ENCODE data around the gene ZNF678.
"Not testable (repeated sequence)": the region's sequence is repeated elsewhere in the genome, so short reads cannot be mapped to it uniquely, and the experiment has no call there.

The ZNF678 gene

DNA sequence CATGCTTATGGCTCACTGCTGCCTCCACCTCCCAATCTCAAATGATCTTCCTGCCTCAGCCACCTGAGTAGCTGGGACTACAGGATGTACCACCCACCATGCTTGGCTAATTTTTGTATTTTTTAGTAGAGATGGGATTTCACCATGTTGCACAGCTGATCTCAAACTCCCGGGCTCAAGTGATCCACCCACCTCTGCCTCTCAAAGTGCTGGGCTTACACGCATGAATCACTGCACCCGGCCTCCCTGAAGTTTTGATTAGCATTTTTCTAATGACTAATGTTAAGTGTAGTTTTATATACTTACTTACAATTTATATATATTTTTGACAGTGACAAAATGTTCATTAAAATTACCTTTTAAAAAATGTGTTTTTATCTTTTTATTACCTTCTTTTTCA is 41.1 kb downstream of the ZNF678 start:
- no peak for DNase-seq (ENCODE audit: low spot score)

DNA sequence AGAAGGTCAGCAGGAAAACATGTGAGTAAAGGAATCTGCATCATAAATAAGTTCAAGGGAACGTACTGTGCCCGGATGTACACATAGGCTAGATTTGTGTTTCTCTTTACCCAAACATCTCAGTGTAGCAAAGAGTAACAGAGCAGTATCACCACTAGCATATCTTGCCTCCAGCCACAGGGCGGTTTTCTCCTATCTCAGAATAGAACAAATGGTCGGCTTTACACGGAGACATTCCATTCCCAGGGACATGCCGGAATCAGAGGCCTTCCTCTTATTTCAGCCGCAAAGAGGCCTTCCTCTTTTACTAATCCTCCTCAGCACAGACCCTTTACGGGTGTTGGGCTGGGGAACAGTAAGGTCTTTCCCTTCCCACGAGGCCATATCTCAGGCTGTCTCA is 42.9 kb downstream of the ZNF678 start:
- not testable (repeated sequence) for DNase-seq (ENCODE audit: low spot score)

DNA sequence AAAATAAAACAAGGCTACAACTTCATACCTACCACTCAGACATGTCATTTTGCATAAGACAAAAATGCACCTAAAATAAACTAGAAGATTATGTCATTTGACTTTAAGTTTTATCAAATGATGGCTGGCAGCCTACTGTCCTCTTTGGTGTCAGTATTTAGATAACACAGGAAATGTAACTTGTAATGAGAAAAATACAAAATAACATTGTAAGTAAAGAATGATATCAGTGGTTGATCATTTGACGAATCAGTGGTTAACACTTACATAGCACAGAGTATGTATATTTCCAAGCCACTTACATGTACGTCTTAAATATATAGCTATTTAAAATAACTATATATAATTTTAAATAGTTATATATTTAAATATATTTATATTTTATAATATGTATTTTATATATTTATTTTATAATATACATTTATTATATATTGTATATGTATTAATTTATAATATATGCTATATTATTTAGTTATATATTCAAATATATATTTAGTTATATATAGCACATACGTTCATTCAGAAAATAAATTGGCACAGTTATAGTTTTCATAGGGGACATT is 44.1 kb downstream of the ZNF678 start:
- DNase-seq (ENCODE audit: low spot score): no peak

DNA sequence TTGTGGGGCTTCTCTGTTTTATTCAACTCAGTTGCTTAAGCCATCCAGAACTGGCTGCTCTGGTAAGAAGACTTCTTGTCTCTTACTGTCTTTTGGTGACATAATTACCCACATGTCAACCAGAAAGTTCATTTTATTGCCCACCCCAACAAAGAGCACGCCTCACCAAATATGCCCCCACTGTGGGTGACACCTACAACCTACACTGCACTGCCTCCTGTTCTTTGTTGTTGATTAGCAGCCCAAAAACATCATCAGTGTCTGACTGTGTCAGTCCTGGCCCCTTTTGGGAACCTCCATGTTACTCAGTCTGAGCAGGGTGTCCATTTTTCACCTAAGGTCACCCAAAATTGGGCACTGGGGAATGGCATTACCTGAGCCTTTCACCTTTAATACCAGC is 49.3 kb downstream of the ZNF678 start:
- DNase-seq (ENCODE audit: low spot score): no peak

DNA sequence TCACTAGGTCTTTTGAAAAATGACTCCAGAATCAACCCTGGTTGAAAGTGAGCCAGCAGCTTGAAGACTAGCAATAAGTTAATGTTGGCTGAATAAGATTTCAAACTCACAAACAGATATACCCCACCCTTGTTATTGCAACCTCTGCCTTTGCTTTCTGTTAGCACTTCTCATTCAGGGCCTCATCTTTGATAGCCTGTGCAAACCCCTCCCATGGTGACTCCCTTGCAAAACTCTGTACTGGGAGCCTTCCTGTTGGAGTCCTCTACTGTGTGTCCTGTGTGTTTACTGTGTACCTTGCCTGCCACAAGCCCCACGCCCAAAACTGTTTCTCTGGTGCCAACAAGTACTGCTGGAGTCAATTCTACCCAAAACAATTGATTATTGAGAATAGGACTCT is 50.2 kb downstream of the ZNF678 start:
- DNase-seq (ENCODE audit: low spot score): no peak

DNA sequence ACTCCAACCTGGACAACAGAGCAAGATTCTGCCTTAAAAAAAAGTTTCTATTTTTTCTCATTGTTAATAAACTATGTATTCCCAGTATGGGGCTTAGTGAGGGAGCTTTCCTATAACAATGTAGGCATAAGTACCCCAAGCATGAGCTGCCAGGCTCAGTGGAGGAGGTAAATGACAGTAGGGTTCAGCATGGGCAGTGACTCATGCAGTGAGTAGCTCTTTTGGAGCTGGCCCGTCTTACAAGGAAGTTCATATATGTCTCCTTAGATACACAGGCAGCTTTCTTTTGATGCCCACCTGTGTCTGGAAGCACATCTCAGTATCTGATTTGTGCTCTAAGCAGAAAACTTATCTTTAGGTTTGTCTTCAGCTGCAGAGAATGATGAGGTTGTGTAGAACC is 57.9 kb downstream of the ZNF678 start:
- no peak for DNase-seq (ENCODE audit: low spot score)

DNA sequence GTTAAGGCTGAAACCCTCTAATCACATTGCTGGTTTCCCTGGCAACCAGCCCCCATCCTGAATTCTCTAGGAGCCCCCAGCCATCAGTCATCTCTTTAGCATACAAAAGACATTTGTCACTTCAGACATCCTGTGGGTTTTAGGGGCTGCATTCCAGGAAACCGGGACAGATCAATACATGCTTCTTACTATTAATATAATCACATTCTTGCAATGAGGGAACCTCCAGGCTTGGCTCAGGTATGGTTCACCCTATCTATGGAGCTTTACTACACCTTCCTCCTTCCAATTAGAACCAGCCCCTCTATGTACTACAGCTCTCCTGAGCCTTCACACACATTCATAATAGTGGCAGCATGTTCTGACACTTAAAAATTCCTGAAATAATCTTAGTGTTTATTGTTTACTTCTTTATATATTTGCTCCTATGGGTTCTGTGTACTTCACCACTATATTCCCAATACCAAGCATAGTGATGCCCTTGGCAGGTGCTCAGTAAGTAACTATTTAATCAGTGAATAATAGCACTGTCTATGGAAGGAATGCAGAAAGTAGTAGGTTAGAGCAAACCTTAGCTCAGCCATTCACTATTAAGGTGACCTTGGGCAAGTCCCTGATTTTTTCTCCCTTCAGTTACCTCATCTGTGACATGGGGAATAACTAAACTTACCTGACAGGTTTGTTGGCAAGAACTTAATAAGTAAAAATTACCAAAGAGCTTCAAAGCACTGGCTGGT is 59.6 kb downstream of the ZNF678 start:
- no peak for DNase-seq (ENCODE audit: low spot score)

DNA sequence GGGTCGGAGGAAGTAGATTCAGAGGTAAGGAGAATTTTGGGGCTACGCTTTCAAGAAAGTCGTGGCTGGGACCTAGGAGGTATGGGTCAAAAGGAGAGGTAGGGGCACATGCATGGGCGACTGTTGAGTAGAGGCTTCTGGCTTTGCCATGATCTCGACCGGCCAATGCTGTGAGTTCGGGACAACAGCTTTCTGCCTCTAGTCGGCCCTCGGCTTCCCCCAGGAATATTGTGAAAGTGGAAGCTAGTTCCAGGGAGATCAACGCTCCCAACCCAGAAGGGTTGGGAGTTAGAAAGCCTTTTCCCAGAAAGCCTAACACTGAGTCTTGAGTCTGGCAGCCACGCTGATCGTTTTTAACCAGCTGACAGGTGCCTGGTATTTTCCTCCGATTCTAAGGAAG is 69.0 kb downstream of the ZNF678 start:
- DNase-seq (ENCODE audit: low spot score): no peak

DNA sequence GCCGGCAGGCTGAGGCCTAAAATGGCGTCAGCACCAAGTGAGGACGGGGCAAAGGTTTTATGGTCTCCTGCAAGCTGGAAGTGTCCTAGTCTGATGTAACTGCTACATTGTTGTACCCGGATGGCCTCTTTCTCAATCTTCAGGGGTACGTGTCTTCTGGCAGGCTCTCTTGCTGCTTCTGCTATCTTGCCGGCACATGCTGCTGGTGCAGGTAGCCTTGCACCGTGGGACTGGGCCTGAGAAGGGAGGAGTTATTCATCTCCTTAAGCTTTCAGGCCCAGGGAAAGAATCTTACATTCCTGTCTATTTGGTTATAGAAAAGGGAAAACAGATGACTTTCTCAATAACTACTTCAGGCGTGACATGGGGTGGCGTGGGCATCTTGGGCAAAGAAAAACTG is 72.2 kb downstream of the ZNF678 start:
- DNase-seq (ENCODE audit: low spot score): no peak

DNA sequence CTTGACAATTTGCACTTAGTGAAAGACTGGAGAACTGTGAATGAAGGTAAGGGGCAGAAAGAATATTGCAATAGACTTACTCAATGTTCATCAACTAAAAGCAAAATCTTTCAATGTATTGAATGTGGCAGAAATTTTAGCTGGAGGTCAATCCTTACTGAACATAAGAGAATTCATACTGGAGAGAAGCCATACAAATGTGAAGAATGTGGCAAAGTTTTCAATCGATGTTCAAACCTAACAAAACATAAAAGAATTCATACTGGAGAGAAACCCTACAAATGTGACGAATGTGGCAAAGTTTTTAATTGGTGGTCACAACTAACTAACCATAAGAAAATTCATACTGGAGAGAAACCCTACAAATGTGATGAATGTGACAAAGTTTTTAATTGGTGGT is 91.1 kb downstream of the ZNF678 start:
- DNase-seq (ENCODE audit: low spot score): no peak

DNA sequence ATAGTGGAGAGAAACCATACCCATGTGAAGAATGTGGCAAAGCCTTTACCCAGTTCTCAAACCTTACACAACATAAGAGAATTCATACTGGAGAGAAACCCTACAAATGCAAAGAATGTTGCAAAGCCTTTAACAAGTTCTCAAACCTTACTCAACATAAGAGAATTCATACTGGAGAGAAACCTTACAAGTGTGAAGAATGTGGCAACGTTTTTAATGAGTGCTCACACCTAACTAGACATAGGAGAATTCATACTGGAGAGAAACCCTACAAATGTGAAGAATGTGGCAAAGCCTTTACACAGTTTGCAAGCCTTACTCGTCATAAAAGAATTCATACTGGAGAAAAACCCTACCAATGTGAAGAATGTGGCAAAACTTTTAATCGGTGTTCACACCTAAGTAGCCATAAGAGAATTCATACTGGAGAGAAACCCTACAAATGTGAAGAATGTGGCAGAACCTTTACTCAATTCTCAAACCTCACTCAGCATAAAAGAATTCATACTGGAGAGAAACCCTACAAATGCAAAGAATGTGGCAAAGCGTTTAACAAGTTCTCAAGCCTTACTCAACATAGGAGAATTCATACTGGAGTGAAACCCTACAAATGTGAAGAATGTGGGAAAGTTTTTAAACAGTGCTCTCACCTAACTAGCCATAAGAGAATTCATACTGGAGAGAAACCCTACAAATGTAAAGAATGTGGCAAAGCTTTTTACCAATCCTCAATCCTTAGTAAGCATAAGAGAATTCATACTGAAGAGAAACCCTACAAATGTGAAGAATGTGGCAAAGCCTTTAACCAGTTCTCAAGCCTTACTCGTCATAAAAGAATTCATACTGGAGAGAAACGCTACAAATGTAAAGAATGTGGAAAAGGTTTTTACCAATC is 91.7 kb downstream of the ZNF678 start:
- DNase-seq (ENCODE audit: low spot score): no peak

DNA sequence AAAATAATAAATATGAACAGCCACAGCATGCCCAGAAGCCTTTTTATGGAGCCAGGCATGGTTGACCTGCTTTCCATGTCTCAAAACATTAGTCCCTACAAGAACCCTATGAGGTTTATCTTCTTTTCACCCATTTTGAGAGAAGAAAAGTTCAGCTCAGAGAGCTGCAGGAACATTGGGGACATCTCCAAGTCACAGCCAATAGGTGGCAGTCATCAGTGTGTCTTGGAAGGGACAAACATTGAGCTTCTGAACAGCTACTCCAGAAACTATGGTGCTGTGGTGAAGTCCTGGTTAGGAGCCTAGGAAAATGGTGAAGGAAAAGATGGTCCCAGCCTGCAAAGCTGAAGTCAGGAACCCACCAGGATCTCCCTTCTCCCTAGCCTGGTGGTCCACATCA is 98.1 kb downstream of the ZNF678 start:
- no peak for DNase-seq (ENCODE audit: low spot score)

DNA sequence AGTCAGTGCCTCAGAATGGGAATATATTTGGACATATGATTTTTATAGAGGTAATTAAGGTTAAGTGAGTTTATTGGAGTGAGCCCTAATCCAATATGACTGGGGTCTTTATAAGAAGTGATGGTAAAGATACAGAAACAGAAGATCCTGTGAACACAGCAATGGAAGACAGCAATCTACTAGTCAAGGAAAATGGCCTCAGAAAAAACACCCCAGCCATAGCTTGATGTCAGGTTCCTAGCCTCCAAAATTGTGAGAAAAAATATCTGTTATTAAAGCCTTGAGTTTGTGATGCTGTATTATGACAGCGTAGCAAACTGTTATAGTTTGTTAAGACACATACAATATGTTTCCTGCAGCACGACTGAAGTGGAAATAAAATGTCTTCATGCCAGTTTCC is 99.6 kb downstream of the ZNF678 start:
- no peak for DNase-seq (ENCODE audit: low spot score)

DNA sequence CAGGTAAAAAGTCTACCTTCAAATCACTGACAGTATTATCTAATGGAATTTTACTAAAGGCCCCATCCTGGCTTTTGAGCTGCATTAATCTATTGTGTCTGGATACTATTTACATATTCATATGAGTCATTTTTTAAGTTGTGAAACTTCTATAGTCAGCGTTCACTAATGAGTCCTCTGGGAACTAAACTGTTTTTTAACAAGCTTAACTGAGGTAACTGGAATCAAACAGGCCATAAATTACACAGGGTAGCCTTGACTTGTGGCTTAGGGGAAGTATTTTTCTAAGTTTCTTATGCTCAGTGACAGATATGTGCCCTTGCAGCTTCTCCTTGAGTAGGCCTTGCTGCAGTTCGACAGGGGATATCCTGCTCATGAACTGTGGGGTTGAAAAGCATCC is 102.9 kb downstream of the ZNF678 start:
- DNase-seq (ENCODE audit: low spot score): no peak

DNA sequence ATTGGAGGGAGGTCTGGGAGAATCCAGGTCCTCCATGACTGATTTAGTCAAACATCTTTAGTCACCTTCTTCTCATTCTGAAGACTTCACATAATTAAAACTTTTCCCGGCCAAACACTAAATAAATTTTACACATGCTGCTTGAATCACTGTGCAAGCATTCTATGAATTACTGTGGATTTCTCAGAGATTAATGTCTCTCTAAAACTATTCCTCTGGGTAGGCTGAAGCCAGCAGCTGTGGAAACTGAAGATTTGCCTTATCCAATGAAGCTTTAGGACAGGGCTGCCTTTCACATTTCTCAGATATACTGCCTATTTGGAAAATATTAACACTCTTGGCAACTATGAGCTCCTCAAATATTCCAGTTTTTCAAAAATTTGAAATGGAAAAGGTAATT is 110.1 kb downstream of the ZNF678 start:
- no peak for DNase-seq (ENCODE audit: low spot score)

DNA sequence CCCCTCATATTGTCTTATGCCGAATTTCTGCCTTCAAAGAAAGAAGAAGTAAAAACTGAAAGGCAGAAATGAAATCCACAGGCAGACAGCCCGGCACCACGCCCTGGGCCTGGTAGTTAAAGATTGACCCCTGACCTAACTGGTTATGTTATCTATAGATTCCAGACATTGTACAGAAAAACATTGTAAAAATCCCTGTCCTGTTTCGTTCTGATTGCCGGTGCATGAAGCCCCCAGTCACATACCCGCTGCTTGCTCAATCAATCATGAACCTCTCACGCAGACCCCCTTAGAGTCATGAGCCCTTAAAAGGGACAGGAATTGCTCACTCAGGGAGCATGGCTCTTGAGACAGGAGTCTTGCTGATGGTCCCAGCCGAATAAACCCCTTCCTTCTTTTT is 122.5 kb downstream of the ZNF678 start:
- DNase-seq (ENCODE audit: low spot score): no peak

DNA sequence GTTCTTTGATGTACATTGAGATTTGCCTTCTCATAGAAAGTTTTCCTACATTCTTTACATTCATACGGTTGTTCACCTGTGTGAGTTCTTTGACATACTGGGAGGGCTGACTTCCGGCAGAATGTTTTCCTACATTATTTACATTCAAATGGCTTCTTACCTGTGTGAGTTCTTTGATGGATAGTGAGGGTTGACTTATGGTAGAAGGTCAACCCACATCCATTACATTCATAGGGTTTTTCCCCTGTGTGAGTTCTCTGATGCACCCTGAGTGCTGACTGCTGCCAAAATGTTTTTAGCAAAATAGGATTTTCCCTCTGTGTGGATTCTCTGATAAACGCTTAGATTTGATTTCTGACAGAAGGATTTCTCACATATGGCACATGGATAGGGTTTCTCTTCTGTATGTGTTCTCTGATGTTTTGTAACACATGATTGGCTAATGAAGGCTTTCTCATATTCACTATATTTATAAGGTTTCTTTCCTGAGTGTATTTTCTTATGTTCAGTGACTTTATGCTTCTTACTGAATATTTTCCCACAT is 134.0 kb downstream of the ZNF678 start:
- no peak for DNase-seq (ENCODE audit: low spot score)

DNA sequence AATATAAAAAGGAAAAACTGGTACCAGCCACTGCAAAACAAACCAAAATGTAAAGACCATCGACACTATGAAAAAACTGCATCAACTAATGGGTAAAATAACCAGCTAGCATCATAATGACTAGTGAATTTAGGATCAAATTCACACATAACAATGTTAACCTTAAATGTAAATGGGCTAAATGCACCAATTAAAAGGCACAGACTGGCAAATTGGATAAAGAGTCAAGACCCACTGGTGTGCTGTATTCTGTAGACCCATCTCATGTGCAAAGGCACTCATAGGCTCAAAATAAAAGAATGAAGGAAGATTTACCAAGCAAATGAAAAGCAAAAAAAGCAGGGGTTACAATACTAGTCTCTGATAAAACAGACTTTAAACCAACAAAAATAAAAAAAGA is 138.3 kb downstream of the ZNF678 start:
- not testable (repeated sequence) for DNase-seq (ENCODE audit: low spot score)

DNA sequence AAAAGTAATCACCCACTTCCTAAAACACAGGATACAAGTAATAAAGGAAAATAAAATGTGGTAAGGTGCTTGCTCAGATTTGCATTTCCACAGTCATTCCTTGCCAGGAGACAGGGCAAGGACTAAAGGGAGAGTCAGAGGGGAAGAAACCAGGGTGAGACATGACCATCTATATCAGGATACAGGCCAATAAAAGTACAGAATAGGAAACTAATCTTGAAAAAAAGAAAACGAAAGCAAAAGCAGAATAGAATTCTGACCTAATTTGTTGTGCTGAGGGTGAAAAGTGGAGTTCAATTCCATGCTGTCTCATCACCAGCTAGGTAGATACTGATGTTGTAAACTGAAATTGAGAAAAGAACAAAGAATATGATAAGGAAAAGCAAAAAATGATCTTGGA is 144.5 kb downstream of the ZNF678 start:
- DNase-seq (ENCODE audit: low spot score): no peak

DNA sequence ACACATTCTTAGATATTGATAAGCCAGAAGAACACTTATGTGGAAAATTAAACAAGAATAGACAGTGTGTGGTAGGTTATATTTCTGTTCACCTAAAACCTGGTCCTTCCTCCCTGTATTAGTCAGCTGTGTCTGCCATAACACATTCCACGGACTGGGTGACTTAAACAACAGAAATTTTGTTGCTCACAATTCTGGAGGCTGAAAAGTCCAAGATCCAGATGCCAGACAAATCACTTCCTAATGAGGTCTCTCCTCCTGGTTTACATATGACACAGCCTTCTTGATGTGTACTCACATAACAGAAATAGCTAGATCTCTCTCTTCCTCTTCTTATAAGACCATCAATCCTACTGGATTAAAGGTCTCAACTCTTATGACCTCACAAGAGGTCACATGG is 146.1 kb downstream of the ZNF678 start:
- DNase-seq (ENCODE audit: low spot score): no peak

DNA sequence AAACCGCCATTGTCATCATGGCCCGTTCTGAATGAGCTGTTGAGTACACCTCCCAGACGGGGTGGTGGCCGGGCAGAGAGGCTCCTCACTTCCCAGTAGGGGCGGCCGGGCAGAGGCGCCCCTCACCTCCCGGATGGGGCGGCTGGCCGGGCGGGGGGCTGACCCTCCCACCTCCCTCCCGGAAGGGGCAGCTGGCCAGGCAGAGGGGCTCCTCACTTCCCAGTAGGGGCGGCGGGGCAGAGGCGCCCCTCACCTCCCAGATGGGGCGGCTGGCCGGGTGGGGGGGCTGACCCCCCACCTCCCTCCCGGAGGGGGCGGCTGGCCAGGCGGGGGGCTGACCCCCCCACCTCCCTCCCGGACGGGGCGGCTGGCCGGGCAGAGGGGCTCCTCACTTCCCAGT is 147.1 kb downstream of the ZNF678 start:
- DNase-seq (ENCODE audit: low spot score): not testable (repeated sequence)

DNA sequence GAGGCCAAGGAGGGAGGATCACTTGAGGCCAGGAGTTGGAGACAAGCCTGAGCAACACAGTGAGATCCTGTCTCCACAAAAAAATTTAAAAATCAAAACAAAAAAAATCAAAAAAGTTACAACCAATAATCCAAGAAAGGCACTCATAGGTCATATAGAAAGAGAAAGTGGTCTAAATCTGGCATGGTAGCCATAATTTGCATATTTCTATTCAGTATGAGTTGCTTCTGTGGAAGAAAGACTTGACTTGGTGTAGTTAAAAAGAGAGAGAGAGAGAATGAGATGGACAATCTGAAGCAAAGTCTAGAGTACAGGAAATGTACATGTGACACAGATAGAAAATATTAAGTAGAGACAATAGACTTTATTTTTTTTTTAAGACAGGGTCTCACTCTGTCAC is 149.3 kb downstream of the ZNF678 start:
- DNase-seq (ENCODE audit: low spot score): no peak

DNA sequence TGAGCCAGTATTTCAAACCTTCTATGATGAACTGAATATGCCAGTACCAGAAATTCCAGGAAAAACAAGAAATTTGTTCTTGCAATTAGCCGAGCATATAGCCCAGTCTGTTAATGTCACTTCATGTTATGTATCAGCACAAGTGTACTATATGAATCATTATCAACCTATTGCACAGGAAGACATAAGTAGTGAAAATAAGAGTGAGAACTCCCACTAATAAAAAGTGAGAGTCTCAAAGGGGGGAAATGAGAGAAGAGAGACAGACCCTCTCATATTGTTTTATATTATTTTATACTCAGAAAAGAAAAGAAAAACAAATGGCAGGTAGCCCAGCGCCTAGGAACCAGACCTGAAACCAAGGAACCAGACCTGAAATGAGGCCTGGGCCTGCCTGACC is 155.6 kb downstream of the ZNF678 start:
- DNase-seq (ENCODE audit: low spot score): no peak

Data from CD4-positive, alpha-beta T cell treated with Interleukin-6 at 100 ng/mL for 8 hours (primary cell).